ENCODE measurements around the gene PRXL2B.

The PRXL2B gene

GRCh38 chr1:2633936-2634491, 47.4 kb downstream of the PRXL2B start:
- Histone ChIP-seq H3K4me1 (ENCODE audit: control insufficient read depth, low read length) (no peaks in the 10 kb centered on the region), H3K4me3 (ENCODE audit: low read length) (no peak overlapping the region), H3K9me2 (replicated peaks; ENCODE audit: control insufficient read depth, low read length) (no peaks in the 10 kb centered on the region), H3K9me3 (ENCODE audit: control insufficient read depth, insufficient read depth, low read length) (peaks cover 28% of the 10 kb centered on the region), H3K79me2 (ENCODE audit: control insufficient read depth, low read length) (no peaks in the 10 kb centered on the region), H3K27ac (ENCODE audit: low read depth, low read length) (no peak overlapping the region), H4K20me1 (ENCODE audit: control insufficient read depth, insufficient read depth, low read depth, low read length) (no peaks in the 10 kb centered on the region), H3F3A (ENCODE audit: control insufficient read depth, insufficient read depth) (no peaks in the 10 kb centered on the region), H3K4me2 (ENCODE audit: low read length) (no peak overlapping the region), H3K36me3 (ENCODE audit: control insufficient read depth, low read length) (no peaks in the 10 kb centered on the region), H3K27me3 (ENCODE audit: control insufficient read depth, low read length) (no peaks in the 10 kb centered on the region)
- TF ChIP-seq EZH2phosphoT487 (IDR thresholded peaks at IDR 0.05; ENCODE audit: borderline replicate concordance, low read length) (no peak), CTCF (IDR thresholded peaks at IDR 0.05; ENCODE audit: low read depth, low read length, poor library complexity, severe bottlenecking) (no peak)

GRCh38 chr1:2635361-2636010, 48.9 kb downstream of the PRXL2B start:
- no peaks in the 10 kb centered on the region for H3K27me3 ChIP-seq (ENCODE audit: control insufficient read depth, low read length)

GRCh38 chr1:2636733-2637132, 50.2 kb downstream of the PRXL2B start:
- TF ChIP-seq CTCF (IDR thresholded peaks at IDR 0.05; ENCODE audit: low read depth, low read length, poor library complexity, severe bottlenecking) (no peak), EZH2phosphoT487 (IDR thresholded peaks at IDR 0.05; ENCODE audit: borderline replicate concordance, low read length) (no peak)
- Histone ChIP-seq H3K36me3 (ENCODE audit: control insufficient read depth, low read length) (no peaks in the 10 kb centered on the region), H3K27me3 (ENCODE audit: control insufficient read depth, low read length) (no peaks in the 10 kb centered on the region), H3K79me2 (ENCODE audit: control insufficient read depth, low read length) (no peaks in the 10 kb centered on the region), H4K20me1 (ENCODE audit: control insufficient read depth, insufficient read depth, low read depth, low read length) (no peaks in the 10 kb centered on the region), H3K9me2 (replicated peaks; ENCODE audit: control insufficient read depth, low read length) (no peaks in the 10 kb centered on the region), H3K9me3 (ENCODE audit: control insufficient read depth, insufficient read depth, low read length) (peaks cover 14% of the 10 kb centered on the region), H3F3A (ENCODE audit: control insufficient read depth, insufficient read depth) (no peaks in the 10 kb centered on the region), H3K4me2 (ENCODE audit: low read length) (no peak overlapping the region), H3K4me3 (ENCODE audit: low read length) (no peak overlapping the region), H3K4me1 (ENCODE audit: control insufficient read depth, low read length) (no peaks in the 10 kb centered on the region), H3K27ac (ENCODE audit: low read depth, low read length) (no peak overlapping the region)

More at GRCh38 chr1:2635361-2636010, 48.9 kb downstream of the PRXL2B start:
- Histone ChIP-seq H3F3A (ENCODE audit: control insufficient read depth, insufficient read depth) (no peaks in the 10 kb centered on the region), H3K9me3 (ENCODE audit: control insufficient read depth, insufficient read depth, low read length) (peaks cover 19% of the 10 kb centered on the region), H3K4me1 (ENCODE audit: control insufficient read depth, low read length) (no peaks in the 10 kb centered on the region), H3K4me3 (ENCODE audit: low read length) (no peak overlapping the region), H4K20me1 (ENCODE audit: control insufficient read depth, insufficient read depth, low read depth, low read length) (no peaks in the 10 kb centered on the region), H3K36me3 (ENCODE audit: control insufficient read depth, low read length) (no peaks in the 10 kb centered on the region), H3K9me2 (replicated peaks; ENCODE audit: control insufficient read depth, low read length) (no peaks in the 10 kb centered on the region), H3K27ac (ENCODE audit: low read depth, low read length) (no peak overlapping the region), H3K79me2 (ENCODE audit: control insufficient read depth, low read length) (no peaks in the 10 kb centered on the region), H3K4me2 (ENCODE audit: low read length) (no peak overlapping the region)
- no peak for TF ChIP-seq CTCF (IDR thresholded peaks at IDR 0.05; ENCODE audit: low read depth, low read length, poor library complexity, severe bottlenecking)
- TF ChIP-seq EZH2phosphoT487 (IDR thresholded peaks at IDR 0.05; ENCODE audit: borderline replicate concordance, low read length), result no peak
